Renal pelvis (tissue), 4 donors: ENCODE results near the gene KLHL8. TPM values are rescaled to one million over a fixed set of nuclear protein-coding genes. Genes with fewer than 3 reads are reported as not detected.
A peak's percentile ranks its signal among the peaks of the same experiment; 100 is the strongest.
"Not testable (repeated sequence)": the region's sequence is repeated elsewhere in the genome, so short reads cannot be mapped to it uniquely, and the experiment has no call there.

Source experiments
- DNase-seq: peaks from one replicate; pipeline ENCODE4 v3.0.0-alpha.2; 2013
- polyA plus RNA-seq, 3 donors: library from polyadenylated mRNA; unstranded; fragments of 120-200 nt; gene quantifications; one replicate each; pipeline ENCODE4 v1.2.1, GENCODE V29; 2013; ENCODE audit not compliant: insufficient read length in 3 of 3

The KLHL8 gene
- polyA plus RNA-seq, 3 donors, result 13.6 to 24.2 (median 15.6) TPM

DNA sequence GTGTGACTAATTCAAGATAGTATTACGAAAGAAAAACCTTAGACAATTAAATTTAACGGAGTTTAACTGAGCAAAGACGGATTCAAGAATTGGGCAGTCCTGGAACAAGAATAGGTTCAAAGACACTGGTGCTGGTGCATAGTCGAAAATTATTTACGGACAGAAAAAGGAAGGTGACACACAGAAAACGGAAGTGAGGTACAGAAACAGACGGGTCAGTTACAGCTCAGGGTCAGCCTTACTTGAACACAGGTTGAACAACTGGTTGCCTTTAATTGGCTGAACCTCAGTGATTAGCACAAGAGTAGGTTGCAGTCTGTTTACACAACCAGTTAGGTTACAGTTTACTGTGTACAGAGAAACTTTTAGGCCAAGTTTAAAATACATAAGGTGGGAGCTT lies 31.5 kb downstream of the KLHL8 start:
- DNase-seq, result no peak

DNA sequence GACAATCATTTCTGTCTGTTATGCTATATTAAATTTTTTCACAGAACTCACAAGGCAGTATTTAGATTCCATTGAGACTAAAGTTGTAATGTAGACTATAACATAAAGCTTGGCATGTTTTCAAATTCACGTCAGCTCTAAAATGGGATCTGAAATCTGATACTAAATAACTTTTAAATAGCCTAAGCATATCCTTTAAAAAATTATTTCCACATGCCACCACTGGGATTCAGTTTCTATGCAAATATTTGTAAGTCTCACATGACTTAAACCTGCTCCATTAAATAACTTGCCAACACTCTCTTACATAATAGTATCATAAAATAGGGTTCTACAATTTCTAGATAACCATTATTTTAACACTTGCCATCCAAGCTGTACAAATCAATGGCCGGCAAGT lies 32.4 kb downstream of the KLHL8 start:
- no peak for DNase-seq

DNA sequence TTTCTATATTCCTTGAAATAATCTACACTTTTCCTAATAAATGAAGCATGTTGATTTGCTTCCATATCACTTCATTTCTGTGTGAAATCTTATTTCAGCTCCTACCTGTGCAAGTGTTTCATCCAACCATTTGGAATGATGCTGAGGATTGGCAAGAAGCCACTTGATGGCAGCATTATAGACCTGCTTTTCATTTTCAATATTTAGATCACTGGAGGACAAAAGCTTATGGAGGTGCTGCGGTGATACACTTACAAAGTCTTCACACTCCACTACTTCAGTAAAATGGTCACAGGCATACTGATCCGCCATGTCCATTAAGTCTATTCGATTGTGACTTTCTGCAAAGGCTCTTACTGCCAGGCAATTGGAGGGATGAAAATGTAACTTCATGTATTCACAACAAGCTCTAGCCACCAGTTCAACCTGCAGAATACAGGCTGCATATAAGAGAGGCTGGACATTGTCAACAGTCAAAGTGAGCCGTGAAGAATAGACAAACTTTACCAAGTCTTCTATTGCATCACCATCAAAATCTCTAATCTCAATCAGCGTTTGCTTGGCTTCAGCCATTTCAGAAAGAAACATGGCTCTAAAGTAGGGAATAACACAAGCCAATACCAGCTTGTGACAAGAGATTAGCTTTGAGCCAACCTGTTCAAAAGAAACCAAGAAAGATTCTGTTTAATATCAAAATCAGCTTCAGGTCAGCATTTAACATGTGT lies 35.1 kb downstream of the KLHL8 start:
- DNase-seq, result no peak

GRCh38 chr4:87180767-87181166 lies 39.7 kb downstream of the KLHL8 start:
- DNase-seq, result no peak

DNA sequence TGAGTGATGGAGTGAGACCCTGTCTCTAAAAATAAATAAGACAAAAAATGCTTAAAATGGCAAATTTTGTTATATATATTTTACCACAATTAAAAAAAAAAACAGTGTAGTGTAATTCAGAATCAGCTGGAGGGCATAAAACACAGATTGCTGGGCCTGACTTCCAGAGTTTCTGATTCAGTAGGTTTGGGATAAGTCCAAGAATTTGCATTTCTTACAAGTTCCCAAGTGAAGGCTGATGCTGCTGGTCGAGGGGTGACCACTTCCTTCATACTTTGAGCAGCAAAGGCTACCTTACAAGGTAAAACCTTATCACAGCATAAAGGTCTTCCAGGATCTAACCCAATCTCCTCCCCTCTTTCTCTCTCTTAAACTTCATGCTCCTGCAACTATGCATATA lies 40.7 kb downstream of the KLHL8 start:
- no peak for DNase-seq

DNA sequence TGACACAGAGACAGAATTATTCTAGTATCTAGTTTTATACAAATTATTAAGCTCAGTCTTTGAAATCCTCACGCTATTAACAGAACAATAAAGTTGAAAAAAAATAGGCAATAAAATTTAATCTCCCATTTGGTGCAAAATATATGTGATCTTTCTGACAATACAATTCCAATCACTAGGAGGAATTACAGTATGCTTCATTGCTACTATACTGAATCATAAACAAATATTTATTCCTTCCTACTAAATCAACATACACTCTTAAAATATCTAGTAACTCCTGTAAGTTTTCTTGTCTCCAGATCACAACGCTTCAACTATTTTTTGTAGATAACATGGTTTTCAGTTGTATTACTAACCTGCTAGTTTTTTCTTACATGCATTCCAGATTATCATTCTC lies 45.7 kb downstream of the KLHL8 start:
- DNase-seq, result no peak

GRCh38 chr4:87171944-87172343 lies 48.5 kb downstream of the KLHL8 start:
- no peak for DNase-seq

DNA sequence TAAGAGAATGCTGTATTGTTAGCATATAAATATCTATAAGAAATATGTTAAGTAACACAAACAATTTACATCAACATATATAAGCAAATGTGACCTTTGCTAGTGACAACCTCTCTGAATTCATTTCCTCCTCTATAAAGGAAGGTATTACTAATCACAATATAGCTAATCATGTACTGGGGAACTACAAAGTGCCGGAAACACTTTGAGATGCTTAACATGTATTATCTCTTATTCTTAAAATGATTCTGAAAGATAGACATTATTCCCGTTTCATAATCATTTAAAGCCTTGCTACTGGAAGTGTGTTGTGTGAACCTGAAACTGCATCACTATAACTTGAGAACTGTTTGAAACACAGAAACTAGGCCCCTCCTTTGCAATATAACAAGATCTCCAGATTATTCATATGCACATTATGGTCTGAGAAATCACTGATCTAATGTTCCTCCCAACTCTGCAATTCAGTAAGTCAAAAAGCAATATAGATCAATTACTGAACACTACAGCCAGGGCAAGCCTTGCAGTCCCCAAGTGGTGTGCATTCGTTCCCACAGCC lies 54.0 kb downstream of the KLHL8 start:
- no peak for DNase-seq

GRCh38 chr4:87165892-87166291 lies 54.5 kb downstream of the KLHL8 start:
- DNase-seq, result no peak

DNA sequence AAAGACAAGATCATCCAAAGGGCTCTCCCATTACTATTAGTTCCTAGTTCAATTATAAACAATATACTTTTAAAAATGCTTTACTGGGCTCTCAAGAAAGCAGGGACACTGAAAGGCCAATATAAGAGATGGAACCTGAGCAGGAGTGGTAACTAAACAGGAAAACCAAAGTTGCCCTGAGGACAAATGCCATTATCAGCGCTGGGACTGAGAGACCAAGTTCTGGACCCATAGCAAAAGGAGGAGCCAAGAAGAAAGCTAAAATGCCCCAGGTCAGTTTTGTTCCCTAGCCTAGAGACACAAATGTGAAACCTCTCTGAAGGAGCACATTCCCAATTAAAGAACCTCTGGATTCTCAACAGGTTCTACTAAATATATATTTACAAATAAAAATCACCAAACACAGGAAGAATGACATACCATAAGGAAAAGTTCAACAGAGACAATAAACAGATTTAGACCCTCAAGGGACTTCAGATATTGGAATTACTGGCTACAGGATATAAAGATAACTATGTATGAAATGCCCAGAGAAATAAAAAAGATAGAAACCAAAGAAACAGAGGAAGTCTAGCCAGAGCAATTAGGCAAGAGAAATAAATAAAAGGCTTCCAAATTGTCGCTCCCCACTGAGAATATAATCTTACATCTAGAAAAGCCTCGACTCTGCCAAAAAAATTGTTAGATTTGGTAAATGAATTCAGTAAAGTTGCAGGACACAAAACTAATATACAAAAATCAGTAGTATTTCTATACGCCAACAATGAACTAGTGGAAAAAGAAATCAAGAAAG lies 67.1 kb downstream of the KLHL8 start:
- no peak for DNase-seq

GRCh38 chr4:87152310-87153041 lies 67.9 kb downstream of the KLHL8 start:
- DNase-seq, result no peak

DNA sequence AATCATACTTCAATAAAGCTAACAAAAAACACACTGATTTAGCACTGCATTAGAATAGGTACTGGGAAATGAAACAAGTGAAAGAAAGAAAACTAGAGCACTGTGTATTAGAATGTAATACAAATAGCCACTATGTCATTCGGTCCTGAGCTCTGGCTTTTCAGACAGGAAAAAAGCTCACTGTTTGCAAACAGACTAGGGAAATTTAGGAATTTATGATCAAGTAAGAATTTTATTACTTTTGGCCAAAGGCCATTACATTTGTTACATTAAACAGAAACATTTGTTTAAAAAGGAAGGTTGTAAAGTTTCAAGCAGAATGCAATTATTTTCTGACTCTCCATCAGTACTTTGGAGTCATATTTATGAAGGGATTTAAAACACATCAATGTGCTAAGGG lies 68.7 kb downstream of the KLHL8 start:
- peak; percentile 26 for DNase-seq

DNA sequence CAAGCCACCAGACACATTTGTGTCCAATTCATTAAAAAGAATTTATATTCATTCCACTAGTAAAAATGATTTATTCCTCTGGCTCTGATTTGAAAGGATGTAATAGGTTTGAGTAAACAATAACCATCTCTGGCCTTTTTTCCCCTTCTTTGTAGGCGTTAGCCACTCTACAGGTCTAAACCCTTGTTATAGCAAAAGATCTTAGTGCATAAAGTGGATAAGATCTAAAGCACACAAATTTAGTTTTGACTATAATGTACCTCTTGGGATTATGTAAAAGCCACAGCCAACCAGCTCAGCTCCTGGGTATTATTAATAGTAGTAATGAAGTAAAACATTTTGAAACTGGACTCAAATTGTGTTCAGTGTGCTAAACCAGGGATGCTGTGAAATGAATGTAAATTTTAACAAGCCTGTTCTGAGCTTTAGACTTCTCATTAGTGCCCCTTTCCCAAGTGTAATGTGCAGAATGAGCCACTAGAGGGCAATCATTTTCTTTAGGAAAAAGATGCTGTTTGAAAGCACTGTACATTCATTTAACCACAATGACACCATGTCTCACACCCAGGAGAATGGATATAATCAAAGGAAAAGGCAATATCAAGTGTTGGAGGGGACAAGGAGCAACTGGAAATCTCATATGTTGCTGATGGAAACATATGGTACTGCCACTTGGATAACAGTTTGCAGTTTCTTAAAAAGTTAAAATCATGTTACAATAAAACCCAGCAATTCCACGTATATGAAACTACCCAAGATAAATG lies 69.7 kb downstream of the KLHL8 start:
- DNase-seq, result peak; percentile 82

DNA sequence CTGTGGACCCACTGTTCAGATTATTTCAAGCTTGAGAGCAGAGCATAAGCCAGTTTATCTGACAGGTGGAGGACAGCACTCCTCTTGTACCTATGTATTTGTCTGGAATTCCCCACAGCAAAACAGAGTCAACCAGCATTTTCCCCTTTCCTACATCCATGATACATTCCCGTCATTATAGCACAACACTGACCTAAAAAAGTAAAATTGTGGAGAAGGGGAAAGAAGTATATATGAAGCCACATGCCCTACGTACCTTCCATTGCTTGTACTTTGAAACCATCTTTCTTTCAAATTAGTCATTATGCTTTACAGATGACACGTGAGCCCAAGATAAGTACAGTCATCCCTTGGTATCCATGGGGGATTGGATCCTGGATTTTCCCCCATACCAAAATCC lies 73.3 kb downstream of the KLHL8 start:
- DNase-seq, result no peak

GRCh38 chr4:87145934-87146333 lies 74.5 kb downstream of the KLHL8 start:
- DNase-seq, result not testable (repeated sequence)

DNA sequence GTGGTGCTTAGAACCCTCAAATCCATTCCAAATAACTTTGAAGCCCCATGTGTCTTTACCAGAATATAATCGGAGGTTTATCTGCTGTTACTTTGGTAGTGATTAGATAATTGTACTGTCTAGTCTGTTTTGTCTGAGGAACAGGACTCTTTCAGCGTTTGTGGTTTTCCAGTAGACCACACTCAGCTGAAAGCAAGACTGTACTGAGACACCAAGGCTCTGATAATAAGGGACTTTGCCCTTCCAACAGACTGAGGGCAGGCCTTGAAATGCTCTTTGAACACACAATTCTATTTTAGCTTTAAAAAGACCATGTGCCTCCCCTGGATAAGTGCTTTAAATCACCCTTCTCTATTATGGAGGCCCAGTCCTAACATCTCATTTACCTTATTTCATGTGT lies 76.1 kb downstream of the KLHL8 start:
- DNase-seq, result no peak

- DNase-seq, result no peak
Observed at GRCh38 chr4:87141428-87141827, 79.0 kb downstream of the KLHL8 start.

GRCh38 chr4:87134122-87134521 lies 86.3 kb downstream of the KLHL8 start:
- no peak for DNase-seq

- no peak for DNase-seq
Observed at GRCh38 chr4:87133183-87133582, 87.2 kb downstream of the KLHL8 start.

- DNase-seq, result no peak
Observed at GRCh38 chr4:87132035-87132434, 88.4 kb downstream of the KLHL8 start.

- DNase-seq, result no peak
Observed at GRCh38 chr4:87130985-87131703, 89.3 kb downstream of the KLHL8 start.
